Camera-type eye (tissue), 1 donor: ENCODE results near the gene PNMA8C. TPM values are rescaled to one million over a fixed set of nuclear protein-coding genes. Genes with fewer than 3 reads are reported as not detected.

Source experiments
- total RNA-seq: library from RNA; depleted of rRNA; stranded (reverse); fragments of >200 nt; gene quantifications from one replicate; pipeline ENCODE4 v1.2.3, GENCODE V29; 2014

Gene PNMA8C
- total RNA-seq = 7.1 TPM

DNA sequence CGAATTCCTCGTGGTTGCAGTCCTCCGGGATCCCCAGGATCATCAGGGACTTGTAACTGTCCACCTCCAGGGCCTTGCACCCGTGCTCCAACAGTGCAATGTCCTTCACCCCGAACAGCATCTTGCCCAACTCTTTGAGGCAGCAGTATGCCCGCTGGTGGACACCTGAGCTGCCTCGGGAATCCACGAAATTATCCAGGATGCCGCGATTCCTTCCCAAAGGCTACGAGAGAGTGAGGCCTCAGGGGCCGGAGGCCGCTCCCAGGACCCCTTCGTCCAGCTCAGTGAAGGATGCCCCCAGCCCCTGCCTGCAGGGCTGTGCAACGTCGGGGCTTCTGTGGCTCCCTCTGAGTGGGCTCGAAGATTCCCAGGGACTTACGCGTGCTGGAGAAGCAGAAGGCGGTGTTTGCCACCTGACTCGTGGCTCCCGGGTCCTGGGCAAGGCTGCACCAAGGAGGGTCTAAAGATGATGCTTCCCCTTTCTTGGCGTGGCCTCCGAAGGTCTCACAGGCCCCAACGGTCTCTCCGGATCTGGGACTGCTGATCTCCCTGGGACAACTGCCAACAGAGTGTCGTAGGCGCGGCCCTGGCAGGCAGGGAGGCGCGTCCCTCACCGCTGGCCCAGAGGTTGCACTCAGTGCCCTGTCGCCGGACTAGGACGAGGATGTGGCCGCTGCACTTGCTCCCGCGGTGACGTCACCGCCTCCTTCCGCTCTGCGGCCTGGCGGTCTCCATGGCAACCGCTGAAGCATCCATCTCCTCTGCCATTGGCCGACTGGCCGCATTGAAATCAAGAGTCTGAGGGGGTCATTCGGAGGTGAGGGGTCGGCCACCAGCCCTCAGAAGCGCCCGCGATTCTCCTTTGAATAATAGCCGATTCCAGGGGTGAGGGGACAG, at the start of gene PNMA8C:
Gene PNMA8C (minus strand): TSS at position 698 of the 897 bp plus-strand sequence. CDS start 577 bp downstream, at position 121.

DNA sequence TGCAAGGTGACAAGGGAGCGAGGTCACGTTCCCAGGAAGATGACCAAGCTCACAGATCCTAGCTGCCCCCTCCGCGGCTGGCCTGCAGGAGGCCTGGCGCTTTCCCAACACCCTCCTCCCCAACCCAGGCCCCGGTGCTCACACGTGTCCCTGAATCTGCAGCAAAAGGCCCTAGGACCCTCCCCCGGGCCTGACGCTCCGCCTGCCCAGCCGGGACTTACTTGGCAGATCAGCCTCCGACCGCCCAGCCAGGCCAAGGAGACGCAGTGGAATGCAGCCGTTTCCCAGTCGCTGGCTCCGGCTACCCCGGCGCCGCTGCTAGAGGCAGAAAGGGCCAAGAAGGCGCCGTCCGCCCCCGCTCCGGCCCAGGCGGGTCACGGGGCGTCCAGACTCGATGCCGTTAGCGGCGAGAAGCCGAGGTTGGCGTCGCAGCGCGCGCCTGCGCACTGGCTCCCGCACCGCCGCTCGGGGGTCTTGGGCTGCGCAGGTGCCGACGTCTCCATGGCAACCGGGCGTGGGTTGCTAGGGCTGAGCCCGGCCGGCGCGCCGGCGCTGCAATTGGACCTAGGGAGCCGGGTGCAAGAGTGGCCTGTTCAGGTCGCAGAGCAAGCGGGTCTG, 42.5 kb upstream of the PNMA8C start, which contains the start of gene PNMA8A:
Gene PNMA8A (minus strand): TSS at position 448 of the 618 bp plus-strand sequence. CDS start 528 bp downstream, outside the sequence.

DNA sequence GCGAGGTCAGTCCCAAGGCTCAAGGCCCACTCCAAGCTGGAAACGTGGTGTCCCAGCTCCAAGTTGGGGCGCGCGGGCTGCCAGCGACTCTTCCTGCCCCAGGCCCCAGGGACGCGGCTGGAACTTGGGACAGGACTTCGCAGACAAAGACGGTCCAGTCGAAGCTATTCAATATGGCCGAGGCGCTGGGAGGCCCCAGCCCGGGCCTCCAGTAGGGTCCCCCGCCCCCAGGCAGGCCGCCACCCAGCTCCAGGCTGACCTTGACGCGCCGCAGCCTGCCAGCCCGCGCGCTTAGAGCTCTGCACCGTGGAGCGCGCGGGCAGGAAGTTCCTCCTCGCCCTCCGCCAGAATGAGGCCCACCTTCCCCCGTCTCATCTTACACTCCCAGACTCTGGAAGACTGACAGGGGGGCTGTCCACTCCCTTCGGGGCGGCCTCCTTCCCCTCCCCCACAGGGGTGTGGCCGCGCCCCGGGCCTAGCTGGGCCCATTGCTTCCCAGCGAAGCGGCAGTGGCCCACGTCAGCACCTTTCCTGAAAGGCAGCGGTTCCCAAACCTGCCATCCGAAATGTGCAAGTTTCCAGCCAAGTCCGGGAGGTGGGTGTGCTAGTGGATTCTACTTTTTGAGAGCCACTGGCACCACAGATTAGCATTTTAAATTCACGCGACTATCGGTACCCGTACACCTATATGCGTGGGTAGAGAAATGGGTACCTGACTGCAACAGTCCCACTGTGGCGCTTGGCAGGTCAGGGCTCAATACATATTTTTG, 15.3 kb downstream of the PNMA8C start, which contains the start of gene CCDC8:
Gene CCDC8 (minus strand): TSS at position 303 of the 770 bp plus-strand sequence. CDS start 754 bp downstream, outside the sequence.

Other genes with a start within 250 kb of the PNMA8C start
- gene IGFL1, start 199.2 kb downstream of the PNMA8C start, total RNA-seq = not detected
- 73.6 TPM for gene HIF3A, start 131.9 kb downstream of the PNMA8C start, total RNA-seq
- gene PPP5C, start 81.8 kb downstream of the PNMA8C start, total RNA-seq = 68.8 TPM
- 43.4 TPM for gene CCDC8, start 15.4 kb downstream of the PNMA8C start, total RNA-seq
- 72.3 TPM for gene PNMA8A, start 42.6 kb upstream of the PNMA8C start, total RNA-seq
- gene PNMA8B, start 66.9 kb upstream of the PNMA8C start, total RNA-seq = 12.4 TPM
- gene CALM3, start 172.4 kb upstream of the PNMA8C start, total RNA-seq = 277 TPM
- 2.5 TPM for gene PTGIR, start 196.2 kb upstream of the PNMA8C start, total RNA-seq
- gene GNG8, start 207.3 kb upstream of the PNMA8C start, total RNA-seq = not detected
- gene DACT3, start 232.2 kb upstream of the PNMA8C start, total RNA-seq = 18.5 TPM